ENCODE results near the gene SLC35F3.

GRCh38 chr1:234303231-234303630 is 398.8 kb downstream of the SLC35F3 start:
- TF ChIP-seq KDM1A (IDR thresholded peaks at IDR 0.05) (no peak), POLR2AphosphoS2 (IDR thresholded peaks at IDR 0.05; ENCODE audit: low read length) (no peak), DACH1 (IDR thresholded peaks at IDR 0.05; ENCODE audit: partially characterized antibody) (no peak), PKNOX1 (IDR thresholded peaks at IDR 0.05) (no peak), ZBTB34 (CRISPR knock-in tag; IDR thresholded peaks at IDR 0.05) (no peak), YY1 (IDR thresholded peaks at IDR 0.05; ENCODE audit: borderline replicate concordance in 1 of 3, control insufficient read depth in 1 of 3, extremely low read depth in 1 of 3, insufficient read depth in 3 of 3, insufficient read length in 1 of 3, insufficient replicate concordance in 2 of 3, low read depth in 1 of 3, low read length in 2 of 3) (no peak), POLR2A (conservative IDR thresholded peaks at IDR 0.05) (no peak), CTCF (IDR thresholded peaks at IDR 0.05 in 2 of 3, conservative IDR thresholded peaks at IDR 0.05 in 1 of 3; ENCODE audit: insufficient read depth in 2 of 3, low read depth in 1 of 3, low read length in 3 of 3) (no peak), MAX (CRISPR knock-in tag; IDR thresholded peaks at IDR 0.05) (no peak)

Data from K562 (cell line).